Peyer's patch (tissue), 4 donors: ENCODE results near the gene PCDHB13.
"Not testable (repeated sequence)": the region's sequence is repeated elsewhere in the genome, so short reads cannot be mapped to it uniquely, and the experiment has no call there.

ENCODE experiments used
- POLR2A ChIP-seq, 2 donors: fragments of 450-650 bp; IDR thresholded peaks; one replicate each; pipeline ENCODE4 v1.5.1; 2017; ENCODE audit warnings: antibody characterized with exemption in 2 of 2, mild to moderate bottlenecking in 2 of 2, moderate library complexity in 2 of 2
- TF ChIP-seq, protein P1 (sequence below), 6 experiments: fragments of 450-650 bp in 4 of 6; fragments of 200-600 bp in 2 of 6; sonication (generic) in 1 of 6; IDR thresholded peaks; one replicate each; pipeline ENCODE4 v1.5.1; 2017 to 2019; ENCODE audit warnings: antibody characterized with exemption in 6 of 6, mild to moderate bottlenecking in 3 of 6, moderate library complexity in 1 of 6

DNA sequence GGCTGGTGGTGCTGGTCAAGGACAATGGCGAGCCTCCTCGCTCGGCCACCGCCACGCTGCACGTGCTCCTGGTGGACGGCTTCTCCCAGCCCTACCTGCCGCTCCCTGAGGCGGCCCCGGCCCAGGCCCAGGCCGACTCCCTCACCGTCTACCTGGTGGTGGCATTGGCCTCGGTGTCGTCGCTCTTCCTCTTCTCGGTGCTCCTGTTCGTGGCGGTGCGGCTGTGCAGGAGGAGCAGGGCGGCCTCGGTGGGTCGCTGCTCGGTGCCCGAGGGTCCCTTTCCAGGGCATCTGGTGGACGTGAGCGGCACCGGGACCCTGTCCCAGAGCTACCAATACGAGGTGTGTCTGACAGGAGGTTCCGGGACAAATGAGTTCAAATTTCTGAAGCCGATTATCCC lies 11.7 kb downstream of the PCDHB13 start:
- TF ChIP-seq POLR2A (IDR thresholded peaks at IDR 0.05): not testable (repeated sequence)
- TF ChIP-seq, protein P1, sequence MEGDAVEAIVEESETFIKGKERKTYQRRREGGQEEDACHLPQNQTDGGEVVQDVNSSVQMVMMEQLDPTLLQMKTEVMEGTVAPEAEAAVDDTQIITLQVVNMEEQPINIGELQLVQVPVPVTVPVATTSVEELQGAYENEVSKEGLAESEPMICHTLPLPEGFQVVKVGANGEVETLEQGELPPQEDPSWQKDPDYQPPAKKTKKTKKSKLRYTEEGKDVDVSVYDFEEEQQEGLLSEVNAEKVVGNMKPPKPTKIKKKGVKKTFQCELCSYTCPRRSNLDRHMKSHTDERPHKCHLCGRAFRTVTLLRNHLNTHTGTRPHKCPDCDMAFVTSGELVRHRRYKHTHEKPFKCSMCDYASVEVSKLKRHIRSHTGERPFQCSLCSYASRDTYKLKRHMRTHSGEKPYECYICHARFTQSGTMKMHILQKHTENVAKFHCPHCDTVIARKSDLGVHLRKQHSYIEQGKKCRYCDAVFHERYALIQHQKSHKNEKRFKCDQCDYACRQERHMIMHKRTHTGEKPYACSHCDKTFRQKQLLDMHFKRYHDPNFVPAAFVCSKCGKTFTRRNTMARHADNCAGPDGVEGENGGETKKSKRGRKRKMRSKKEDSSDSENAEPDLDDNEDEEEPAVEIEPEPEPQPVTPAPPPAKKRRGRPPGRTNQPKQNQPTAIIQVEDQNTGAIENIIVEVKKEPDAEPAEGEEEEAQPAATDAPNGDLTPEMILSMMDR (IDR thresholded peaks at IDR 0.05): not testable (repeated sequence)
